GM19238 (cell line): Measurements from ENCODE around the gene GPC2.
A peak's percentile ranks its signal among the peaks of the same experiment; 100 is the strongest.

ENCODE experiments used
- DNase-seq: peaks from one replicate; pipeline ENCODE4 v3.0.0; 2011; ENCODE audit warnings: low spot score; ENCODE audit not compliant: insufficient read length

The GPC2 gene

GRCh38 chr7:100122067-100122466, 55.1 kb downstream of the GPC2 start:
- no peak for DNase-seq

- no peak for DNase-seq
Measured at GRCh38 chr7:100120733-100121036, 56.5 kb downstream of the GPC2 start.

GRCh38 chr7:100119970-100120732, 57.0 kb downstream of the GPC2 start:
- DNase-seq, result peak; percentile 62
